Limb (tissue), 2 donors: Measurements from ENCODE around the gene DCDC2C.
"Not testable (repeated sequence)": the region's sequence is repeated elsewhere in the genome, so short reads cannot be mapped to it uniquely, and the experiment has no call there.

ENCODE experiments used
- DNase-seq, 2 donors: peaks; one replicate each; pipeline ENCODE4 v3.0.0-alpha.2; 2016; ENCODE audit errors: extremely low spot score in 2 of 2

DCDC2C gene, protein sequence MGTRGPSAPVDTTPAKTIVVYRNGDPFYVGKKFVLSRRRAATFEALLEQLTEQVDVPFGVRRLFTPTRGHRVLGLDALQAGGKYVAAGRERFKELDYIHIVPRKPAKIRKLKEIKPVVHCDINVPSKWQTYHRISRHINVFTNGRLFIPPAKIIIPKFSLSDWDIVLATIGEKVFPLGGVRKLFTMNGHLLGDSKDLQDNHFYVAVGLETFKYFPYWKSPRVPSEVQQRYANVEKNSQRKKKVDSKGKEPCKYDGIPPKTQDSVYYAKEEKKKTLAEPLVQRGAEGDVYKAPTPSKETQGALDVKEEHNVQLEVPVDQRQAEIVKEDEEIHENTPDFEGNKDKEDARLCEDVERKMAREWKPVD

DNA sequence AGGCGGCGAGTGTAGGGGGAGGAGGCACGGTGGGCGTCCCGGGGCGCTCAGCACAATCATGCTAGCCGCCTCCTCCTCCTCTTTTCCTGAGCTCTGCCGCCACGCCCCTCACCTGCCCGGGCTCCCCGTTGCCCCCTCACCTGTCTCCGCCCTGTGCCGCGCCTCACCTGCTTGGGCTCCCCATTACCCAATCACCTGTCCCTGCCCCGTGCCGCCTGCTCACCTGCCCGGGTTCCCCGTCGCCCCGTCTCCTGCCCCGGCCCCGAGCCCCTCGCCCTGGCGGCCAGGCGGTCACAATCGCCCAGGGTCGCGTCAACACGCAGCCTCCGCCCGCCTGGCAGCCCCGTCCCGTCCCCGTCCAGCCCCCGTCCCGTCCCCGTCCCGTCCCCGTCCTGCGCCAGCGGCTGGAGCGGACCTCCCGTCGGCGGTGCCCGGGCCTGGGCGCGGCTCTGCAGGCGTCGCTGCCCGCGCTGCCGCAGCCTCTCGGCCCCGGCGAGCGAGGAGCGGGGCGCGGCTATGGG lies at the start of gene DCDC2C:
TSS of gene DCDC2C (plus strand) at position 340 of the 521 bp plus-strand sequence. CDS start at position 517, 177 bp downstream.
- no peak for DNase-seq

DNA sequence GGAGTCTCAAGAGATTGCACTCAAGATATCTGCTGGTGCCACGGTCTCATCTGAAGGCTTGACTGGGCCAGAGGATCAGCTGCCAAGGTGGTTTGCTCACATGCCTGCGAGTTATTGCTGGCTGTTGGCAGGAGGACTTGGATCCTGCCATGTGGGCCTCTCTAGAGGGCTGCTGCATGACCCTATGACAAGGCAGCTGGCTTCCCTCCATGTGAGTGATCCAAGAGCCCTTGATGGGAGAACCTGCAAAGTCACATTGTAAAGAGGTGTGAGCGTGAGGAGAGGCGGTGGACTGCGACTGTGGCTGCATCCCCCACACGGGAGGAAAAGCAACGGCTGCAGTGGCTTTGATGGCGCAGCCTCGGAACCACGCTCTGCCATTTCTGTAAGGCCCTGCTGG lies 49.4 kb upstream of the DCDC2C start:
- no peak for DNase-seq

DNA sequence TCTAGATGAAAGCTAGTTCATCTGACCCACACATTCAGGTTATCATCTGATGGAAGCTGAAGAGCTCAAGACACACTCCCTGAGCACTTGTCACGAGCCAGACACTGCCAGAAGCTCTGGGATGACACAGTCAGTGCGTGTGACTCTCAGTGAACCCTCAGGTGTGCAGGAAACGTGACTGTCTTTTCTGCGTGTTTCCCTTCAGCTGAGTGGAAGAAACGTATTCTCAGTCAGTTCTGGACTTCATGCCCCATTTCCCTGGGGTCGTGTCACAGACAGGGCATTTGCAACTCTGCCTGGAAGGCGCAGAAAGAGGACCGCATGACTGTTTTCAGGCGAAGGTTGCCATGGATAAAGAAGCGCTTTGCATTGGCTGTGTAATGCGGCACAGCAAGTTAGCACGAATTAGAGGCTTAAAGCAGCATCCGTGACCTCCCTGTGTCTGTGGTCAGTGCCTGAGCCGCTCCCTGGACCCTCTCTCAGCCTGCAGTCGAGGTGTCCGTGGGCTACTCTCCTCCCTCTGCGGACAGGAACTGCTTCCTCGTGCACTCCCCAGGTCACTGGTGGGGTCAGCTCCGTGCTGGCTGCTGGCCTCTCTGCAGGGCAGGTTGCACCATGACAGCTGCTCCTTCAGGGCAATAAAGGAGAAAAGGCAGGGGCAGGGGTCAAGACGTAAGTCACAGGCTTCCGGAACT lies 48.7 kb upstream of the DCDC2C start:
- DNase-seq = no peak

DNA sequence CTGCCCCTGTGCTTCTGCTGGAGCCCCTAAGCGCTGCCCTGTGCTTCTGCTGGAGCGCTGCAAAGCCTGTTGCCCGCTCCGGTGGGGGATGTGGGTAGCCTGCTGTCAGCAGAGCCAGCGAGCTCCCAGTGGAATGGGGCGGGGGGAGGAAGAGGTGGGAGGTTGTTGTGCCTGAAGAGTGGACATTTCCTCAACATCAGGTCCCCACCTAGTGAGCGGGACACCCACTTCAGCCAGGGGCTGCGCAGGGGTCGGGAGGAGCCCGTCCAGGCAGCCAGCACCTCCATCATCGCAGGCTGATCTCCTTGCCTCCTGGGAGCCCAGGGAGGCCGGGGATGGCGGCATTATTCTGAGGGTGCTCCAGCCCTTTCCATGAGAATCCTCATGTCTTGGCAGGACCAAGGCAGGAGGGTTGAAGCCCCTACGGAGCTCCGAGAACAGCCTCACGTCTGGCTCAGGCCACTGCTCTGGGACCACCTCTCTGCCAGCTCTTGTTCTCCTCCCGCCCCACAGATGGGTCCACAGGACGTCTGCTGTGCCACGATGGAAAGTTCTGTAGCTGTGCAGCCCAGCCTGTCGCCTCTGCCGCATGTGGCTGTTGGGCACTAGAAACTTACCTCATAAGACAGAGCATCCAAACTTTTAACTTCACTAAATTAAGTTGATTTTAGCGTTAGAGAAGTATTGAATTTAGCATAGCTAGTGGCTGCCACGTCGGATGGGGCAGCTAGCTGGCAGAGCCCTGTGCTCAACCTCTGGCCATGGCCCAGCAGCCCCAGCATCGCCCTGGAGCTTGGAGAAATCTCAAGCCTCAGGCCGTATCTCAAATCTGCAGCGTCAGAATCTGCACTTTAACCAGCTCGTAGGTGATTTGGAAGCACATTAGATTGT lies 47.3 kb upstream of the DCDC2C start:
- no peak for DNase-seq

DNA sequence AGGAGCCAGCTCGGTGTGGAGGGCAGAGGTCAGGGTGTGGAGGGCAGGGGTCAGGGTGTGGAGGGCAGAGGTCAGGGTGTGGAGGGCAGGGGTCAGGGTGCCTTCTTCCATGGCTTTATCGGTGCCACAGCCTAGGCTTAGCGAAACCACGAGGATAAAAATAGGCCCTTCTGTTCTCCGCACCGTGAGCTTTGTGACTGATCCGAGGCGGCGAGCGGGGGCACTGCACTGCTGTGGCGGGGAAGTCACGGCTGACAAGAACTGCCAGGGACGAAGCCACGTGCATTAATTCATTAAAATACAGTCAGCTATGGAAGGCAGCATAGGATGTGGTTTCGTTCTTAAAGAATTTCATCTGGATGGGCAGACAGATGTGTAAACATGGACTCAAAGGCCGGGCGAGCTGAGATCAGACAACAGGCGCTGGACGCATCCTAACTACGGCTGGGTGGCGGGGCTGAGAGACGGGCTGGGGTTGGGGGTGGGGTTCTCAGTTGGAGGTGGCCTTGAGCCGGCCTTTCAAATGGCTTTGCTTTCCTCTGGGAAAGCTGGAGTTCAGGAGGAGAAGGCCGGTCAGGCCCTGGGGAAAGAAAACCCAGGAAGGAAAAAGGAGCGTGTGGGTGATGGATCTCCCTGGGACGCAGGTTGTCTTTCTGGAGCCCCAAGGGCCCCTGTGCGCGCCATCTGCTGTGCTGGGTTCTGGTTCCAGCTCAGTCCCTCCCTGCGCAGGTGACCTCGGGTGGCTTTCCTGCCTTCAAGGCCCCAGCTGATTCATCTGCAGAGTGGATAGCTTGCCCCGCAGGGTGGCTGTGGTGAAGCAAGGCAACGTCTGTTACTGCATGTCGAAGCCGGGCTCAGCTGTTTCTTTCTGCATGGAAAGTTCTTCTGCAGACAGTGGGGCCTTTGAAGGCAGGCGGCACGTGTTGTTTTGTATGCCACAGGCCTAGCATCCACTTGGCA lies 46.3 kb upstream of the DCDC2C start:
- DNase-seq = peak; percentile 64 to 66

DNA sequence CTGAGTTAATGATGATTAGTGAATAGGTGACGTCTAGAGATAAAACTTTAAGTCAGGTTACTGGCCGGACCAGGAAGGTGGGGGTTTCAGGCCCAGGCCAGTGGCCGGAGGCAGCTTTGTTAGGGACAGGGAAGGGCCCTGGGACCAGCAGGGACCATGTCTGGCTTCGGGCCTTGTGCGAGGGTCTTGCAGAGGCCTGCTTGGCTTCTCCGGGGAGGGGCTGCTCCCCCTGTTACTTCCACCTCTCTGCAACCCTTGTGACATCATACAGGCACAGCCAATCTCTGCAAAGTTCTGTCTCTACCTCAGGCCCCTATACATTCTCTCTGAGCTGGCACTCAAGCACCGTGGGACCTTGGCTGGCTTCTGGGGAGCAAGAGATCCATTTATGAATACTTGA lies 45.5 kb upstream of the DCDC2C start, which contains the start of gene ALLC:
TSS of gene ALLC (plus strand) at position 320 of the 400 bp plus-strand sequence. CDS start 12,958 bp downstream, outside the sequence.
- no peak for DNase-seq

DNA sequence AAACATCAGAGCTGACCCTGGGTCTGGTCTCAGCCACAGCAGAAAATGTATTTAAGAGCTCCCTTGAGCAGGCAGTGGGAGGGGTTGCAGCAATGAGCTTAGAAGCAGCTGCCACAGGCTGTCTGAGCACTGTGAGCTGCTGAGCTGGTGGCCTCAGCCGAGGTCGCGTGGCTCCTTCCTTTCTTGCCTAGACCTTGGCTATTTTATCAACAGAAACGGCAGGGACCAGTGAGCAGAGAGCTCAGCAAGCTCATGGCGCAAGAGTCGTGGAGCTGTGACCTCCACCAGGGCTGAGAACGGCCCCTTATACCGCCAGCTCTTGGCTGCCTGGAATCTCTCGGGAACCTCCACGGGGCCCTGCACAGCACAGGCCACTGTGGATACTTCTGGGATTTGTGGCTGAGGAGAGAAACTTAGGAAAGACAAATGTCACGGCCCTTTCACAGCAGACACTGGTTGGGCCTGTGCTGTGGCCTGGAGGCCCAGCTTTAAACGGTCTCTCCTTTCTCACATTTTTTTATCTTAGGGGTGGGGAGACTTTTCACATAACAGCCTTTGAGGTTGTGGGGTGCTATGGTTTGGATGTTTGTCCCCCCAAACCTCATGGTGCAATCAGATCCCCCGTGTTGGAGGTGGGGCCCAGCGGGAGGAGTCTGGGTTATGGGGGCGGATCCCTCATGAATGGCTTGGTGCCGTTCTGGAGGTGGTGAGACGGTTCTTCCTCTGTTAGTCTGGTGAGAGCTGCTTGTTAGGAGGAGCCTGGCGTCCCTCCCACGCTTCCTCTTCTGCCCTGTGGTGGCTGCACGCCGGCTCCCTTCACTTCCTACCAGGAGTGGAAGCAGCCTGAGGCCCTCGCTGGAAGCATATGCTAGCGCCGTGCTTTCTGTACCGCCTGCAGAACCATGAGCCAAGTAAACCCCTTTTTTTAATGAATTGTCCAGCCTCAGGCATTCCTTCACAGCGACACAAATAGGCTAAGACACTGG lies 43.6 kb upstream of the DCDC2C start:
- peak; percentile 36 to 61 for DNase-seq

DNA sequence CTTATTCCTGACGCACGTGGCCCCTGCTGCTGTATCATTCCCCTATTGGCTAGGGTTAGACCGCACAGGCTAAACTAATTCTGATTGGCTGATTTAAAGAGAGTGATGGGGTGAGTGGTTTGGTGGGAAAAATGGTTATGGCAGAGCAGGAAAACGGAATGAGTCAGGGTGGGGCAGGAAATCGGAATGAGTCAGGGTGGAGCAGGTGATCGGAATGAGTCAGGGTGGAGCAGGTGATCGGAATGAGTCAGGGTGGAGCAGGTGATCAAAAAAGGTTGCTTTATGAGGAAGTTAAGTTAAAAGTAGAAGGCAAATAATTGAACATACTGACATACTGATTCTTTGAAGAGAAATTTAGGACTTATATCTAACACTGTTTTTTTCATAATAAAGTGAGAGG lies 42.7 kb upstream of the DCDC2C start:
- not testable (repeated sequence) for DNase-seq

DNA sequence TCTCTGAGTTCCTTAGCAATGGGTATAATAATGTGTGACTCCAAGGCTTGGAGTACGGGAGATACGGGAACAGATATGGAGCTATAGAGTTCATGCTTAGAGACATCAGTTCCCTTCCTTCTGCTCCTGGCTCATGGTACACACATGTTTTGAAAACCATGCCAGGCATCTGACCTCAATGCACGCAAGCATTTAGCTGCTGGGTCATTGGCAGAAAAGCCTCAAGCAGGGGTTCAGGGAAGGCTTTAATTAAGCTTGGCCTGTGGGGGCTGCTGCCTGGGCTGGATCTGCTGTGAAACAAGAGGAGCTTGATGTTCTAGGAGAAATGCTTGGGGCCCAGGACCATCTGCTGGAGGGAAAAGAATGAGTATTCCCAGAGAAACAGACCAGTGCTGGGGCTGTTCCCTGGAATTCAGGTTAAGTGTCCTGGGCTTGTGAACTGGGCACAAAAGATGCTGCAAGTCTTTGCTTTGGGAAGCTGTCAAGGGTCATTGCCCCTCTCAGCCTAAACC lies 42.2 kb upstream of the DCDC2C start:
- no peak for DNase-seq

DNA sequence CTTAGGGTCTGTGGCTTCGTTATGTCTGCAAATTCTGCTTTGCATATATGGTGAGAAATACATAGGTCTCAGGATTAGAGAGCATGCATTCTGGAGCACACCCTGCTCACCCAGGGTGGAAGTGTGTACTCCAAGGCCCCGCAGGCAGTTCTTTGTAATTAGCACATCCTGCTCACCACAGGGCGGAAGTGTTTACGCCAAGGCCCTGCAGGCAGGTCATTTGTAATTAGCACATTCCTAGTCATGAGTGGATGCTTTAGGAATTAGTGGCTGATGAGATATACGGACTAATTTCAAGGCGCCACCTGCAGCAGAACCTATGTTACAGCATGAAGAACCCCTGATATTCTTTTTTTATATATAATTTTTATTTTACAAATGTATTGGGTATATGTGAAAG lies 41.1 kb upstream of the DCDC2C start:
- no peak for DNase-seq

DNA sequence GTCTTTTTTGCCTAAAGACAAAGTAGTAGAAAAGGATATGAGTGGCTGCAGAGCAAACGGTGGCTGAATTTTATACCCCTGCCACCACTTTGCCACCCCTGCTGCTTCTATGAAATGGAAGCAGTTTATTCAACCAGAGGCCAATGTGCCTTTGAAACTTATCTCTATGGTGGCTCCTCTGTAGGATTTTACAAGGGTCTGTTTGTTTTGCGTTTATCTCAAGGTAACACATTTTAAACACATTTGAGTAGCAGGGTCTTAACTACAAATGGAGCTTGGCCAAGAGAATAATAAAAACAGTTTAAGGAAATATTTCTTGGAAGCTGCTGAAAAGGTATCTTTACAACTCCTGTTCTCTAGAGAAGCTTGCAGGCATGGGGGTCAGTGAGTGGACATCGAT lies 39.3 kb upstream of the DCDC2C start:
- no peak for DNase-seq

DNA sequence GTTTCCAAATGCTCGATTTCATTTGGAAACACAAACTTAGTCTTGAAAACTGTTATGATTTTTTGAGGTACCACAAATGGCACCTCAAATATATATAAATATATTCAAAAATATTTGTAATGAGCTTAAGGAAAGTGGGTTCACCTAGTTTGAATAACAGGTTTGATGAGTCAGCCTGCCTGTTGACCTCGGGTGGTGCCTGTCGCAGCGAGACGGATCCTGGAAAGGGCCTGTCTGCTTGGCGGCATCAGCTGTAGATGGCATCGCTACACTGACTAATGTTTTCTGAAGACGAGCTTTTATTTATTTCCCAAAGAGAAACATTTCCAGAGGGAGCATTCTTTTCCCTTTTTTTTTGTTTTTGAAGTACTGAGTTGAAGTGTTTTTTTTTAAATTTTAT lies 38.5 kb upstream of the DCDC2C start:
- DNase-seq = no peak

DNA sequence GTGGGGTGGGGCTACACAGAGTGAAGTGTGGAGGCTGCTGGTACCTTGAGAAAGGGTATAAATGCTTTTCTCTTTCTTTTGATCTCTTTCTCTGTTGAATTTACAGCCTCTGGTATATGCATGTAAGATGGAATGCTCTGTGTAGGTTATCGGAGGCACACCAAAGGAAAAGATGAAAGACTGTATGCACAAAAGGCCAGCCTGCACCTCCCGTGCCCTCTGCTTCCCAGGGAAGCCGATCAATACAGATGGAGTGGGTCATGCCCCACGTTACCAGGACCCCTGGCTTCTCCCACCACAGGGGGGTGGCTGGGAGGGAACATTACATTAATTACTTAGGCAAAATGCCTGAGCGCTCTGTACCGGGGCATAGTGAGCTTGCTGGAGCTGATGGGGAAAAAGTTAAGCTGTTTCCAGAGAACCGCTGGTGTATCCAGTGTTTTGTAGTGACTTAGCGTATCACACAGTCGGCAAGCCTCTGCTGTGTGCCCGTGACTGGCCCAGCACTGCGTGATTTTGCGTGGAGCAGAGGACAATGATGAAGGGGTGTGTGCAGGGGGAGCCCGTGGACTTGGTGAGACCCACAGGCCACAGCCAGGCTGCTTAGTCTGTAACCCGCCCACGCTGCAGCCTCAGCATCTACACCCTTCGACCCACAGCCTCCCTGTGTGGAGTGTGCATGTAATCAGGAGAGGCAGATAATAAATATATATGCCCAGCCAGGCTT lies 37.3 kb upstream of the DCDC2C start:
- DNase-seq = no peak

DNA sequence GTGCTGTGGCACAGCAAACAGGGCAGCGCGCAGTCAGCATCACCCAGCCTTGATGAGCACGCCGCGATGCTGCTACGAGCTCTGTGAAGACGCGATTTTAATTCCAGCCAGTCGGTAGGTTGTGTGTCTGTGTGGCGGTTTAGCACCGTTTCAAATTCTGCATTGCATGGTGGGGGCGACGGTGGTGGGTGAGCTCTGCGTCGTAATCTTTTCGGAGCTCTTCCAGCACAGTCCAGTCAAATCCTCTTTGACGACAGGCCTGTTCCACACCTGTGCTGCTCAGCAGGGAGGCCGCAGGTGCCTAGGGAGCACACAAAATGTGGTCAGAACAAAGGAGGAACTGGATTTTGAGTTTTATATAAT lies 36.8 kb upstream of the DCDC2C start:
- no peak for DNase-seq

DNA sequence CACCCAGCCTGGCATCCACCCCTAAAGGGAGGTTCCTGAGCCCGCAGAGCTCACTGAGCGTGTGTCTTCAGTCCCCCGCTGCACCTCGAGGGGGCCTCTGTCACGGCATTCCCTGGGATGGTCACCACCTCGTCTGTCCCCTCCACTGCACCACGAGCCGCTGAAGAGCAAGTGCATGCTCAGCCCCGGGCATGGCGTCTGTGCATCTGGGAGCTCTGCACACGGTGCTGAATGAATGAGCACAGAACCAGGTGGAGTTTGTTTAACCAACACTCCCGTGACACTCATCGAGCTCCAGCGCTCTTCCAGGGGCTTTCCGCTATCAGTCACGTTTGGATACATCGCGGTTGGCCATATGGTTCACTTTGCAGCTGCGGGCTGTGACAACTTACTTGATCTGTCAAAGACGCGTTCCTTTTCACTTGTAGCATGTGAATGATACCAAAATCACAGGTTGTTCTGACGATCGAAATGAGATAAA lies 36.2 kb upstream of the DCDC2C start:
- DNase-seq = no peak

DNA sequence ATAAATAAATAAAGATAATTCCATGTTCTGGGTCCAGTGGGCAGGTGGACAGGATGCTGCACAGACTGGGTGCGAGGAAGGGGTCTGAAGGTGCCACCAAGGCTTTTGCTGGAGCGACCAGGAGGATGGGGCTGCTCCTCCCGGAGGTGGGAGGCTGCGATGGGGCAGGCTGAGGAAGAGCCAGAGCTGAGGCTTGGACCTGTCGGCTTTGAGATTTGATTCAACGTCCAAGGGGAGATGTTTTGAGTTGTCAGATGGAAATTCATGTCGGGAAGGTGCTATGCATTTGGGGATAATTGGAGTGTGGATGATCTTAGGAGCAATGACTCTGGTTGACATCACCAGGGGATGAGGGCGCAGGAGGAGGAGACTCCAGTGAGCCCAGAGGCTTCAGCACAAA lies 33.7 kb upstream of the DCDC2C start:
- DNase-seq = no peak

DNA sequence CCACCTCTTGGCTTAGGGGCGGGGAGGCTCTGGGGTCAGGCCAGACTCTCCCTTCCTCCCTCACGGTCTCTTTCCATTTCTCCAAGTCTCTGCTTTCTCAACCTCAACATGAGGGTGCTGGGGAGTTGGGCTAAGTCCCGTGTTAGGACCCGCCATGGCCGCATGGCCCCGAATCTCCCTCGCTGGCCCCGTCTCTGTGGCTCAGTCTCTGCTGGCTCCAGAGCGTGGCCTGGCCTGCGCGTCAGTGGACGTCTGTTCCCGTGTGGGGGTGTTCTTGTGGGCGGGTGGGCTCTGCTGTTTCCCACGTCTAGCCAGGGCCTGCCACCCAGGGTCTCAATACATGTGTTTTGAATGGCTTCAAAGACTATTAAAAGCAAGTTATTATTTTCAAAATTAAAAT lies 33.0 kb upstream of the DCDC2C start:
- no peak for DNase-seq

DNA sequence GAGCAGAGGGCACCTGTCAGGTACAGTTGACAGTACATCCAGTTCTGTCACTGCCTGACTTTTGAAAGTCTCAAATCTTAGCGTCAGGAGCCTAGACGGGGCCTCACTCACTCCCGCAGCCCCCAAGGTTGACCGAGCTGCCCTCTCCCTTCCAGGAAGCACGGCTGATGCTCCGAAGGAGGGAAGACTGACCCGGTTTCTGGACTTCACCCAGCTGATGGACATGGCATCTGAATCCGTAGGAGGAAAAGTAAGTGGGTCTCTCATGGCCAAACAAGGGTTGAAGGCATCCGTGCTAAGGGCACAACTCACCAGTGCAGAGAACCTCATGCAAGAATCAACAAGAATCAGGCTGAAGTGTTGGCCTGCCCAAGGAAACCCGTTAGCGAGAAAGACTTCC lies 32.4 kb upstream of the DCDC2C start:
- DNase-seq = no peak
